ENCODE results near the gene ZNF148. TPM values are rescaled to one million over a fixed set of nuclear protein-coding genes. Genes with fewer than 3 reads are reported as not detected.

The ZNF148 gene
- total RNA-seq, 1 experiment from 2014 or later = 24.8 TPM

DNA sequence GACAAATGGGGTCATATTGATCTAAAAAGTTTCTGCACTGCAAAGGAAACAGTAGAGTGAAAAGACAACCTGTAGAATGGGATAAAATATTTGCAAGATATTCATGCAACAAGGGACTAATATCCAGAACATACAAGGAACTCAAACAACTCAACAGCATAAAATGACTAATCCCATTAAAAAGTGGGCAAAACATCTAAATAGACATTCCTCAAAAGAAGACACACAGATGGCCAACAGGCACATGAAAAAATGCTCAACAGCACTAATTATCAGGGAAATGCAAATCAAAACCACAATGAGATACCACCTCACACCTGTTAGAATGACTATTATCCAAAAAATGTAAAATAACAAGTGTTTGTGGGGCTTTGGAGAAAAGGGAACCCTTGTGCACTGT is 171.4 kb downstream of the ZNF148 start:
- no peak overlapping the region for H3K4me3 Mint-ChIP-seq
- H3K27me3 ChIP-seq (ENCODE audit: insufficient read depth, low read length) = no peaks in the 10 kb centered on the region
- no peaks in the 10 kb centered on the region; a peak in 1 of 5 replicates for H3K9me3 Mint-ChIP-seq
- no peak overlapping the region for H4K5ac ChIP-seq (ENCODE audit: insufficient read length, low read depth, low read length)
- H3T11ph ChIP-seq (ENCODE audit: low read length) = no peak overlapping the region
- no peaks in the 10 kb centered on the region for H3K4me1 ChIP-seq (ENCODE audit: insufficient read depth, low read length)
- H2BK5ac ChIP-seq (ENCODE audit: insufficient read length, low read length) = no peak overlapping the region
- H3K4ac ChIP-seq (ENCODE audit: low read depth, low read length) = no peak overlapping the region
- no peak overlapping the region for H3K27ac Mint-ChIP-seq
- no peak overlapping the region for H4K91ac ChIP-seq (ENCODE audit: insufficient read length, low read depth, low read length)
- no peak overlapping the region for H2BK120ac ChIP-seq (ENCODE audit: low read depth, low read length, poor library complexity, severe bottlenecking)
- no peak overlapping the region for H3K18ac ChIP-seq (ENCODE audit: insufficient read length, low read depth, low read length)
- no peak overlapping the region for H3K4me2 ChIP-seq (ENCODE audit: insufficient read depth, insufficient read length, low read length)
- 0 out of 4 replicates have a peak, but pooled peaks cover 0 to 2% of the 10 kb centered on the region in 2 experiments for H3K4me1 Mint-ChIP-seq
- TF ChIP-seq, protein P1, sequence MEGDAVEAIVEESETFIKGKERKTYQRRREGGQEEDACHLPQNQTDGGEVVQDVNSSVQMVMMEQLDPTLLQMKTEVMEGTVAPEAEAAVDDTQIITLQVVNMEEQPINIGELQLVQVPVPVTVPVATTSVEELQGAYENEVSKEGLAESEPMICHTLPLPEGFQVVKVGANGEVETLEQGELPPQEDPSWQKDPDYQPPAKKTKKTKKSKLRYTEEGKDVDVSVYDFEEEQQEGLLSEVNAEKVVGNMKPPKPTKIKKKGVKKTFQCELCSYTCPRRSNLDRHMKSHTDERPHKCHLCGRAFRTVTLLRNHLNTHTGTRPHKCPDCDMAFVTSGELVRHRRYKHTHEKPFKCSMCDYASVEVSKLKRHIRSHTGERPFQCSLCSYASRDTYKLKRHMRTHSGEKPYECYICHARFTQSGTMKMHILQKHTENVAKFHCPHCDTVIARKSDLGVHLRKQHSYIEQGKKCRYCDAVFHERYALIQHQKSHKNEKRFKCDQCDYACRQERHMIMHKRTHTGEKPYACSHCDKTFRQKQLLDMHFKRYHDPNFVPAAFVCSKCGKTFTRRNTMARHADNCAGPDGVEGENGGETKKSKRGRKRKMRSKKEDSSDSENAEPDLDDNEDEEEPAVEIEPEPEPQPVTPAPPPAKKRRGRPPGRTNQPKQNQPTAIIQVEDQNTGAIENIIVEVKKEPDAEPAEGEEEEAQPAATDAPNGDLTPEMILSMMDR (conservative IDR thresholded peaks at IDR 0.05) = no peak
- no peak overlapping the region for H4K8ac ChIP-seq (replicated peaks; ENCODE audit: insufficient read length, low read depth, low read length)
- H2AK5ac ChIP-seq (ENCODE audit: insufficient read length, low read length) = no peak overlapping the region
- no peak overlapping the region for H2AFZ ChIP-seq (ENCODE audit: low read length)
- no peak overlapping the region for H2BK20ac ChIP-seq (ENCODE audit: low read depth, low read length, poor library complexity, severe bottlenecking)
- no peaks in the 10 kb centered on the region for H3K9me3 ChIP-seq (ENCODE audit: control insufficient read depth, low read depth, low read length)
- no peak overlapping the region for H3K14ac ChIP-seq (ENCODE audit: insufficient read depth, low read length)
- no peaks in the 10 kb centered on the region for H3K79me1 ChIP-seq (ENCODE audit: insufficient read depth, low read depth, low read length, poor library complexity, severe bottlenecking)
- H3K23ac ChIP-seq (ENCODE audit: insufficient read length, low read depth, low read length) = no peak overlapping the region
- no peak overlapping the region for H2BK12ac ChIP-seq (ENCODE audit: insufficient read length, low read depth, low read length)
- no peaks in the 10 kb centered on the region for H3K23me2 ChIP-seq (ENCODE audit: insufficient read length, low read depth, low read length, poor library complexity, severe bottlenecking)
- H3K9ac ChIP-seq (ENCODE audit: extremely low read depth, insufficient read length, low read length) = no peak overlapping the region
- no peak overlapping the region for H3K27ac ChIP-seq (ENCODE audit: insufficient read length, low read depth, low read length)
- H3K56ac ChIP-seq (ENCODE audit: insufficient read length, low read depth, low read length) = no peak overlapping the region
- no peak for DNase-seq
- peaks cover 0 to 5% (median 2%) of the 10 kb centered on the region in 3 experiments; a peak in 4 of 7 replicates for H3K36me3 Mint-ChIP-seq (ENCODE audit: insufficient read depth in 1 of 3, low read depth in 3 of 3)
- no peaks in the 10 kb centered on the region for H3K27me3 Mint-ChIP-seq (ENCODE audit: low read depth)
- H3K79me2 ChIP-seq (ENCODE audit: insufficient read depth, low read length) = no peaks in the 10 kb centered on the region; the same call in 1 of the 2 replicates
- no peaks in the 10 kb centered on the region for H4K20me1 ChIP-seq (ENCODE audit: control insufficient read depth, insufficient read depth, insufficient read length)
- H2BK15ac ChIP-seq (ENCODE audit: low read depth, low read length) = no peak overlapping the region

Data from H9 (cell line).